Glutamatergic neuron (in vitro differentiated cells): ENCODE data around the gene PLEKHN1. TPM values are rescaled to one million over a fixed set of nuclear protein-coding genes. Genes with fewer than 3 reads are reported as not detected.

Source experiments
- DNase-seq: peaks from one replicate; pipeline ENCODE4 v3.0.0; 2022
- H3K27ac Mint-ChIP-seq: one replicate; pipeline ENCODE4 v1.8.0; 2020; ENCODE audit warnings: mild to moderate bottlenecking, mixed read lengths, inconsistent platforms; ENCODE audit not compliant: unreplicated experiment
- H3K27me3 Mint-ChIP-seq: one replicate; pipeline ENCODE4 v1.8.0; 2020; ENCODE audit warnings: mild to moderate bottlenecking, moderate library complexity, mixed read lengths, inconsistent platforms; ENCODE audit not compliant: unreplicated experiment
- H3K36me3 Mint-ChIP-seq: one replicate; pipeline ENCODE4 v1.8.0; 2020; ENCODE audit warnings: mild to moderate bottlenecking, mixed read lengths, inconsistent platforms; ENCODE audit not compliant: unreplicated experiment
- H3K4me1 Mint-ChIP-seq: one replicate; pipeline ENCODE4 v1.8.0; 2020; ENCODE audit warnings: mild to moderate bottlenecking, low read depth, mixed read lengths, inconsistent platforms; ENCODE audit not compliant: unreplicated experiment
- H3K4me3 Mint-ChIP-seq: one replicate; pipeline ENCODE4 v1.8.0; 2020; ENCODE audit warnings: mild to moderate bottlenecking, mixed read lengths, inconsistent platforms; ENCODE audit not compliant: unreplicated experiment
- H3K9me3 Mint-ChIP-seq: one replicate; pipeline ENCODE4 v1.8.0; 2020; ENCODE audit warnings: mild to moderate bottlenecking, moderate library complexity, mixed read lengths, inconsistent platforms; ENCODE audit not compliant: unreplicated experiment
- long read RNA-seq: library from polyadenylated mRNA; unstranded; transcript quantifications from one replicate; pipeline ENCODE4 v2.0.0, GENCODE V29; 2020; ENCODE audit not compliant: unreplicated experiment
- total RNA-seq: library from RNA; stranded (reverse); fragmentation: NEBNext Ultra II Directional; extraction: Animal tissue kit (Norgen Biotek cat#: 25700); gene quantifications from one replicate; pipeline ENCODE4 v1.2.1, GENCODE V29; 2021; ENCODE audit not compliant: unreplicated experiment
- TF ChIP-seq, protein P1 (sequence below): fragments of 200-600 bp; sonication (generic); IDR thresholded peaks from one replicate; pipeline ENCODE4 v1.5.0; 2021; ENCODE audit not compliant: partially characterized antibody, unreplicated experiment

PLEKHN1 gene, protein sequence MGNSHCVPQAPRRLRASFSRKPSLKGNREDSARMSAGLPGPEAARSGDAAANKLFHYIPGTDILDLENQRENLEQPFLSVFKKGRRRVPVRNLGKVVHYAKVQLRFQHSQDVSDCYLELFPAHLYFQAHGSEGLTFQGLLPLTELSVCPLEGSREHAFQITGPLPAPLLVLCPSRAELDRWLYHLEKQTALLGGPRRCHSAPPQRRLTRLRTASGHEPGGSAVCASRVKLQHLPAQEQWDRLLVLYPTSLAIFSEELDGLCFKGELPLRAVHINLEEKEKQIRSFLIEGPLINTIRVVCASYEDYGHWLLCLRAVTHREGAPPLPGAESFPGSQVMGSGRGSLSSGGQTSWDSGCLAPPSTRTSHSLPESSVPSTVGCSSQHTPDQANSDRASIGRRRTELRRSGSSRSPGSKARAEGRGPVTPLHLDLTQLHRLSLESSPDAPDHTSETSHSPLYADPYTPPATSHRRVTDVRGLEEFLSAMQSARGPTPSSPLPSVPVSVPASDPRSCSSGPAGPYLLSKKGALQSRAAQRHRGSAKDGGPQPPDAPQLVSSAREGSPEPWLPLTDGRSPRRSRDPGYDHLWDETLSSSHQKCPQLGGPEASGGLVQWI
- total RNA-seq = 0.29 TPM
- long read RNA-seq = 0 reads

DNA sequence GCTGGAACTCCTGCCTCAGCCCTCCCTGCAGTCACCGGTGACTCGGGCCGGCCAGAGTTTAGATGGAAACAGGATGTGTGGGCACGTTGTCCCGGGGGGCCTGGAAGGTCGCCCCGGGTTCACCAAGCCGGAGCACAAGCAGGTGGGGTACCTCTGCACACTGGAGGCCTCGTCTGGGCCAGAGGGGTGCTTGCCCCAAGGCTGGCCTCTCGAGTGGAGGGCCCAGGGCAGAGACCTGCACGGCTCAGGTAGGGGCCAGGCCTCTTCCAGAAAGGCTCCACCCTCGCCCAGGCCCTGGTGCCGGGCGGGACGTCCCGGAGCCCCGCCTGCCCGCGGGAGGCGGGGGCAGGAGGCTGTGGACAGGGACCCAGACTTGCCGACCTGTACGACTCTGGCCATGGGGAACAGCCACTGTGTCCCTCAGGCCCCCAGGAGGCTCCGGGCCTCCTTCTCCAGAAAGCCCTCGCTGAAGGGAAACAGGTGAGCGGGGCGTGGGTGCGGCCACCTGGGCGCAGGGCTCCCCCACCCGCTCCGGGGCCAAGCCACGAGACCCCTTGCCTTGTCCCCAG, at the start of gene PLEKHN1:
Gene PLEKHN1 (plus strand): TSS at position 348 of the 569 bp plus-strand sequence. CDS start 50 bp downstream, at position 398.
- no peak within 1 kb of the TSS for H3K27ac Mint-ChIP-seq
- peaks cover 6% of the 10 kb centered on the region for H3K4me1 Mint-ChIP-seq
- DNase-seq = no peak
- TF ChIP-seq, protein P1, sequence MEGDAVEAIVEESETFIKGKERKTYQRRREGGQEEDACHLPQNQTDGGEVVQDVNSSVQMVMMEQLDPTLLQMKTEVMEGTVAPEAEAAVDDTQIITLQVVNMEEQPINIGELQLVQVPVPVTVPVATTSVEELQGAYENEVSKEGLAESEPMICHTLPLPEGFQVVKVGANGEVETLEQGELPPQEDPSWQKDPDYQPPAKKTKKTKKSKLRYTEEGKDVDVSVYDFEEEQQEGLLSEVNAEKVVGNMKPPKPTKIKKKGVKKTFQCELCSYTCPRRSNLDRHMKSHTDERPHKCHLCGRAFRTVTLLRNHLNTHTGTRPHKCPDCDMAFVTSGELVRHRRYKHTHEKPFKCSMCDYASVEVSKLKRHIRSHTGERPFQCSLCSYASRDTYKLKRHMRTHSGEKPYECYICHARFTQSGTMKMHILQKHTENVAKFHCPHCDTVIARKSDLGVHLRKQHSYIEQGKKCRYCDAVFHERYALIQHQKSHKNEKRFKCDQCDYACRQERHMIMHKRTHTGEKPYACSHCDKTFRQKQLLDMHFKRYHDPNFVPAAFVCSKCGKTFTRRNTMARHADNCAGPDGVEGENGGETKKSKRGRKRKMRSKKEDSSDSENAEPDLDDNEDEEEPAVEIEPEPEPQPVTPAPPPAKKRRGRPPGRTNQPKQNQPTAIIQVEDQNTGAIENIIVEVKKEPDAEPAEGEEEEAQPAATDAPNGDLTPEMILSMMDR = no peak
- H3K9me3 Mint-ChIP-seq = peaks cover 5% of the 10 kb centered on the region
- H3K4me3 Mint-ChIP-seq = no peak within 1 kb of the TSS
- H3K36me3 Mint-ChIP-seq = no peaks in the 10 kb centered on the region
- peaks cover 12% of the 10 kb centered on the region for H3K27me3 Mint-ChIP-seq

- Mint-ChIP-seq H3K4me1 (peaks cover 19% of the 10 kb centered on the region), H3K27ac (no peak overlapping the region), H3K36me3 (peaks cover 7% of the 10 kb centered on the region), H3K27me3 (peaks cover 21% of the 10 kb centered on the region), H3K4me3 (no peak overlapping the region), H3K9me3 (peaks cover 18% of the 10 kb centered on the region)
- DNase-seq = peak; percentile 23
- TF ChIP-seq, protein P1 = no peak
Measured at GRCh38 chr1:917076-917459, 49.2 kb upstream of the PLEKHN1 start.

GRCh38 chr1:917466-918091, 48.7 kb upstream of the PLEKHN1 start:
- TF ChIP-seq, protein P1 = no peak
- peak; percentile 13 for DNase-seq
- peaks cover 14% of the 10 kb centered on the region for H3K4me1 Mint-ChIP-seq
- H3K27ac Mint-ChIP-seq = no peak overlapping the region
- peaks cover 20% of the 10 kb centered on the region for H3K27me3 Mint-ChIP-seq
- peaks cover 17% of the 10 kb centered on the region for H3K9me3 Mint-ChIP-seq
- H3K36me3 Mint-ChIP-seq = peaks cover 7% of the 10 kb centered on the region
- H3K4me3 Mint-ChIP-seq = no peak overlapping the region

DNA sequence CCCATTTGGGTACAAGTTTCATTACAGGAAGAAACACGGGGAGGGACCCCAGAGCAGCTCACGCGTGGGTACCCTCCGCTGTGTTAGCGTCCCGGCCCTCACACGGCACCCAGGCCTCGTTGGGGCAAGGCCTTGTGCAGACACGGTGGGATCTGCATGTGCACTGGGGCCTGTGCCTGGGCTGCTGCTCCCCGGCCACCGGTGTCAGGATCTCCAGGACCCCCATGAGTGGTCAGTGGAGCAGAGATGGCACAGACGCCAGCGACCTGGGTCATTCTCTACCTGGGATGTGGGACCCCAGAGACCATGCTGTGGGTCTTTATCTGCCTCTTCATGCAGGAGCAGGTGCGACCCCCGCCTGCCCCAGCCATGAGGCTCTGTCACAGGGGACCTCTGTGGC, 47.9 kb upstream of the PLEKHN1 start:
- Mint-ChIP-seq H3K4me3 (no peak overlapping the region), H3K27ac (no peak overlapping the region), H3K4me1 (peaks cover 14% of the 10 kb centered on the region), H3K36me3 (peaks cover 7% of the 10 kb centered on the region), H3K9me3 (peaks cover 17% of the 10 kb centered on the region), H3K27me3 (peaks cover 25% of the 10 kb centered on the region)
- peak; percentile 11 for DNase-seq
- TF ChIP-seq, protein P1 = no peak
